Measurements from ENCODE around the gene C1QTNF3.
"Not testable (repeated sequence)": the region's sequence is repeated elsewhere in the genome, so short reads cannot be mapped to it uniquely, and the experiment has no call there.

The C1QTNF3 gene

GRCh38 chr5:34017254-34017653 lies 25.8 kb downstream of the C1QTNF3 start:
- no peak for DNase-seq

DNA sequence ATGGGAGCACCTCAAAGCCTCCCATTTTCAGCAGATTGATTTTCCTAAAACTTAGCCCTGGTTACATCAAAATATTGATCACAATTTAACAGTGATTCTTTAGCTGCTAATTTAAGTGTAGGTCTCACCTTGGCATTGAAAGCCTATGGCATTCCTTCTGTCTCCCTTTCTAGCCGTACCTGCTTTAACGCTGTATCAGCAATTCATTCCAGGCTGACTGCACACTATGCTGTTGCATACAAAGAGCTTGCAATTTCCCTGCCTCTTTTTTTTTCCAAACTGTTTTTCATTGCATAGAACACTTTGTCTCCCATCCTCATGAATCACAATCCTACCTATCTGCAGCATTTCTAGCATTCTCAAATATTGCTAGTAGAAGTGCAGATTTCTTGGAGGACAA lies 26.3 kb downstream of the C1QTNF3 start:
- DNase-seq: no peak

GRCh38 chr5:34016222-34016621 lies 26.8 kb downstream of the C1QTNF3 start:
- DNase-seq: no peak

GRCh38 chr5:34015120-34015822 lies 27.7 kb downstream of the C1QTNF3 start:
- DNase-seq: no peak

DNA sequence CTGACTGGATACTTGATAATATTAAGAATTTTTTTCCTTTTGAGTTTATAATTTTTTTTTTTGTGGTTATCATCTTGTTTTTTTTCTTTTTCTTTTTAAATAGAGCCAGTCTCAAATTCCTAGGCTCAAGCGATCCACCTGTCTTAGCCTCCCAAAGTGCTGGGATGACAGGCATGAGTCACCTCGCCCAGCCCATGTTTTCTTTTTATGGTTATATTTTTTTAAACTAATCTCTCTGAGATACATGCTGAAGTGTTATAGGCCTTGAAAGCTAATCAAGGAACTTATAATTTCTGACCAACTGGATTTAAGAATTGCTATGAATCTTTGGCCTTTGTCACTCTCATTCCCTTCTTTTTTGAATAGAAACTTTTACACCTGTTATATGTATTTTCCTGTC lies 28.4 kb downstream of the C1QTNF3 start:
- DNase-seq: no peak

DNA sequence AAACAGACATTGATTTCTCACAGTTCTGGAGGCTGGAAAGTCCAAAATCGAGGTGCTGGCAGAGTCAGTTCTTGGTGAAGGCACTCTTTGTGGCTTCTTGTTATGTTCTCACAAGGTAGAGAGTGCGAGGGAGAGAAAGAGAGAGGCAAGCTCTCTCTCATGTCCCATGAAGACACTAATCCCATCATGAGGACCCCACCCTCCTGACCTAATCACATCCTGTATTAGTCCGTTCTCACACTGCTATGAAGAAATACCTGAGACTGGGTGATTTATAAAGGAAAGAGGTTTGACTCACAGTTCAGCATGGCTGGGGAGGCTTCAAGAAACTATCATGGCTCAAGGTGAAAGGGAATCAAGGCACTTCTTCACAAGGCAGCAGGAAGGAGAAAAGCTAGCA lies 29.5 kb downstream of the C1QTNF3 start:
- no peak for DNase-seq

GRCh38 chr5:34012791-34013190 lies 30.2 kb downstream of the C1QTNF3 start:
- no peak for DNase-seq

GRCh38 chr5:34011536-34011935 lies 31.5 kb downstream of the C1QTNF3 start:
- DNase-seq: no peak

DNA sequence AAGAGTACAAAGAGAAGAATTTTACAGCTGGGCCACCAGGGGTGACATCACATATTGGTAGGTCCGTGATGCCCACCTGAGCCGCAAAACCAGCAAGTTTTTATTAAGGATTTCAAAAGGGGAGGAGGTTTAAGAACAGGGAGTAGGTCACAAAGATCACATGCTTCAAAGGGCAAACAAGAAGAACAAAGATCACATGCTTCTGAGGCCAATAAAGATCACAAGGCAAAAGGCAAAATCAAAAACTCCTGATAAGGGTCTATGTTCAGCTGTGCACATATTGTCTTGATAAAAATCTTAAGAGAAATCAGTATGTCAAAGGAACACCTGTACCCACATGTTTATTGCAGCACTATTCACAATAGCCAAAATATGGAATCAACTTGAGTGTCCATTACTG lies 32.9 kb downstream of the C1QTNF3 start:
- DNase-seq: not testable (repeated sequence)

DNA sequence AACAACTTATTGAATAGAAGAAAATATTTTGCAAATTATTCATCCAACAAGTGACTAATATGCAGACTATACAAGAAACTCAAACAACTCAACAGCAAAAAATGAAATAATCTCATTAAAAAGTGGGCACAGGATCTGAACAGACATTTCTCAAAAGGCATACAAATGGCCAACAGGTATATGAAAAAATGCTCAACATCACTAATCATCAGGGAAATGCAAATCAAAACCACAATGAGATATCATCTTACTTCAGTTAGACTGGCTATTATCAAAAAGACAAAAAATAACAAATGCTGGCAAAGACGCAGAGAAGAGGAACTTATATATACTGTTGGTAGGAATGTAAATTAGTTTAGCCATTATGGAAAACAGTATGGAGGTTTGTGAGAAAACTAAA lies 33.4 kb downstream of the C1QTNF3 start:
- no peak for DNase-seq

DNA sequence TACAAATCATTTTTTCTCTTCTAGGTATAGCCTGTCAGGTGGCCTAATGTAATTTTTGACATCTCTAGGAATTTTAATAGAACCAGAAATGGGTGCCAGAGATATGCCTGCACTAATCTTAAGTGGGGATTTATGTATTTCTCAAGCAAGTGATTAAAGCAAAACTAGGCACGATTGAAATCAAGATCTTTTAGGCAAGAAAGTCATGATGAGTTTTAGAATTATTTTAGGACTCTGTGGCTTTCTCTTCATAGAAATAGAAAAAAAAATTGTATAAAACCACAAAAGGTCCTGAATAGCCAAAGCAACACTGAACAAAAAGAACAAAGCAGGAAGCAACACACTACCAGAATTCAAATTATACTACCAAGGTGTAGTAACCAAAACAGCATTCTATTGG lies 34.2 kb downstream of the C1QTNF3 start:
- no peak for DNase-seq

DNA sequence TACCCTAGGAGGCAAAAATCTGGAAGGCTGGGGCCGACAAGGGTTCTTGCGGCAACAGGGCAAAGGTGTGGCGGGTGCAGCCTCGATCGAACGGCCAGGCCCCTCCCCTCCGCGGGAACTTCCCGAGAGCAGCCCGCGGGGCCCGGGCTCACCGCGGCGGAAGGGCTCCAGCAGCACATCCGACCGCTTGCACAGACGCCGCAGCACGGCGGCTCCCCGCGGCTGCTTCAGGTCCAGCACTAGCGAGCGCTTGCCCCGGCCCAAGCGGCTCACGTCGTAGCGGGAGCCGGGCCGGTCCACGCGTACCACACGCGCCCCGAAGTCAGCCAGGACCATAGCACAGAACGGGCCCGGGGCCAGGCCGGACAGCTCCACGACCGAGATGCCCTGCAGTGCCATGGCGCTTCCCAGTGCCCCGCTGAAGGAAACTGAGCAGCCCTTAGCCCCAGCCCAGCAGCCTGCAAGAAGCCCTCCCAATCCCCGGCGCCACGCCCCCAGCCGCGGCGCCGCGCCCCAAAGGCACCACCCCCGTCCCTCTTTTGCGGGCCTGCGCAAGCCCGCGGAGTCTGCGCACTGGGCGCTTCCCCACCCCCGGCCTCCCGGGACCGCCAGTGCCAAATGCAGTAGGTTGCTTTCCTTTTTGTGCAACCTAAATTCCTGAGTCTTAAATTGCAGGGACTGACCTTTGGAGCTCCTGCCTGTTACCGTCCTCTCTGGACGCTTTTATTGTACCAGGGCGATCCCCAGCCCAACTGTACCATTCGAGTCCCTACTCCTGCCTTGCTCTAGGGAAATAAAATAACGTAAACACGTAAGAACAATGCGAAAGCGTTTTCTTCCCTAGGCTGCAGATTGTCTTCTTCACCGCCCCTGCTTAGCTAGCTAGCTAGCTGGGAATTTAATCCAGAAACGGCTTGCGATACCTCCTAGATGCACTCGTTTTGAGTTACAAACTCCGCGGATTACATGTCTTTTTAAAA lies 35.1 kb downstream of the C1QTNF3 start, which contains the start of gene AMACR:
Gene AMACR (minus strand): TSS at position 430 of the 980 bp plus-strand sequence. CDS start 31 bp downstream, at position 399.
- peak; percentile 76 for DNase-seq

GRCh38 chr5:34007201-34007620 lies 35.8 kb downstream of the C1QTNF3 start:
- no peak for DNase-seq

DNA sequence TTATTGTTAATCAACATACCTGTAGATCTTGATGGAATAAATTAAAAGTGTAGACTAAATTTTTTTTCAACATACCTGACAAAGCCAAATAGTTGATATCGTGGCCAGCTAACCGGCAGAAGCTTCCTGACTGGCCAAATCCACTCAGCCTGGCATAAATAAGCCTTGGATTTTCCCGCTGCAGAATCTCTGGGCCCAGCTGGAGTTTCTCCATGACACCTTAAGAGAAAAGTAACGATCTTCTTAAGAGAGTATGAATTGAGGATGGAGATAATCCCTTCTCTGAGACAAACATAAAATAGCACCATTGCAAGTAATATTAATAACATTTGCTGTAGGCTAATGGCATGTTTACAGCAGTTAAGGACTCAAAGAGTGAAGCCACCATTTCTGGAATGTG lies 37.3 kb downstream of the C1QTNF3 start:
- no peak for DNase-seq

GRCh38 chr5:34005211-34005610 lies 37.8 kb downstream of the C1QTNF3 start:
- DNase-seq: no peak

DNA sequence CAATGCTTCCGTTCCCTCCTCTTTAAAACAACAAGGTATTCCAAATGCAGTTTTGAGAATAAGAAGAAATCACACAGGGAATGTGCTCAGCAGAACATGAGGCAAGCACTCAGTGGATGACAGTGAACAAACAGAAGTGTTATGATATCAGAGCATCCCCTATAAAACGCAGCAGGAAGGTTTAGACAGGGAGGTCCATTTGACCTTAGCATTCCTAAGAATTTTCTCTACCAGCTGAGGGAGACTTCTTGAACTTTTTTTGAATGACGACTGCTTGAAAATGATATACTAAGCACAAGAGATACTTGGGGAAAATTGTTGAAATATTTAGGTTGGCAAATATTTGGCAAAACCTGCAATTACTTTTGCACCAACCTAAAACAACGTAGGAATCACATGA lies 39.1 kb downstream of the C1QTNF3 start:
- DNase-seq: no peak

DNA sequence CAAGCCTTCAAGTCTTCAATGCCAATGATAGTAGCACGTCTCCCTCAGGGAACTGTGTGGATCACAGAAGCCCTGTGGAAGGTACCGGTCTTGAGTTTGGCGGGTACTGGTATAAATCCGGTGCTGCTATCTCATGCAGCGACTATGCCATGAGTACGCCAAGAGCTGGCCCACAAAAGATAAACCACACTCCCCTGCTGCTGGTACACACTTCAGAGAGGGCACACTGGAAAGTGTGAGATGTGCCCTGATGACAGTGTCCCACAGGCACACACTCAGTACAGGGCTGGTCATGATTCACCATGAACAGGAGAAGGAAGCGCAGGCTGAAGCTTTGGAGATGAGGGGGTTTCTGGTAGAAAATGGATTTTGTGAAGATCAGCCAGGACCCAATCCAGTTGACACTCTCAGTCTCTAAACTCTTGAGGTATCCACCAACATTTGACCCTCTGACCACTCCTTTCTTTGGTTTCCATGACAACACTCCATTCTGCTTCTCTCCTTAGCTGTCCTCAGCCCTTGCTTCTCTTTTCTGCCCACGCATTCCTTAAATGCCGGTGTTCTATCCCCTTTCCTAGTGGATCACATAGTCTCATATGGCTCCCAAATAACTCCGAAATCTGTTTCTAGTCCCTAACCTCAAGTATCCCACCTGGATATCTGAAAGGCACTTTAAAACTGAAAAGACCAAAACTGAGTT lies 40.2 kb downstream of the C1QTNF3 start:
- no peak for DNase-seq

- no peak for DNase-seq
Observed at GRCh38 chr5:34001241-34001841, 41.7 kb downstream of the C1QTNF3 start.

DNA sequence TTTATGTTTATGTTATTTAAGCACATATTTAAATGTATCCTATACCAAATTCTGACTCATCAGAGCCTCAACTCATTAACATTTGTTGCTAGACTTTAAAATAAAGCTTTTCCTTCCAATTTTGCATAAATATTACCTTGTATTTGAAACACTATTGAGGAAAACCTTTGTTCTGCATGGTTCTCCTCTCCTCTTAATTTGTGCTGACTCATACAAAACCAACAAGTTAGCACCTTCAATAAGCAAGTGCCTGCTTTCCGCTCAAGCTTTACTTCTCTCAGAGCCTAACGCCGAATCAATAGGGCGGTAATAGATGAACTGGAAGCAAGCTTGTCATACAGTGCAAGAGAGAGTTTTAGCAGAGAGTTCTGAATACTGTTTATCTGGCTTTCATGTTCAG lies 43.0 kb downstream of the C1QTNF3 start:
- no peak for DNase-seq

DNA sequence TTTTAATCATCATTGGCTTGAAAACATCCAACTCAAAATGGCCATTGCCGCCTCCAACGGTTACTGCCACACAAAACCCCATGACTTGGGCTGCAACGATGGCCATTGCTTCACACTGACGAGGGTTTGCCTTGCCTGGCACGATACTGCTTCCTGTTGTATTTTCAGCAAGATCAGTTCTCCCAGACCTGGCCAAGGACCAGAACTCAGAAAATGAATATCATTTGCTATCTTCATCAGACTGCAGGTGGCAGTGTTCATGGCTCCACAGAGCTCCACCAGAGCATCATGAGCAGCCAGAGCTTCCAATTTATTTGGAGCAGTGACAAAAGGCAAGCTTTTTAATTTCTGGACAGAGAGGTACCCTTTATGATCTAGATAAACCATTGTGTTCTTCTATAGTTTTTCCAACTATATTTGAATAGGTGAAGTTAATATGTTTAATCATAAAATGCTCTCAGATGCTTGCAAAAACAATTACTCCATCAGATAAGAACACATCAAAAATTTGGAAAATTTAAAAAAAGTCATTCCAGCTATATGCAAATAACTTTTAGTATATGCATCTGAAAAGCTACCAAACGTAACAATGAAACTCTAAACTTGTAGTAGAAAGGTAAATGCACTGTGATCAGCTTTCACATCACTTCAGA lies 45.6 kb downstream of the C1QTNF3 start:
- DNase-seq: no peak

DNA sequence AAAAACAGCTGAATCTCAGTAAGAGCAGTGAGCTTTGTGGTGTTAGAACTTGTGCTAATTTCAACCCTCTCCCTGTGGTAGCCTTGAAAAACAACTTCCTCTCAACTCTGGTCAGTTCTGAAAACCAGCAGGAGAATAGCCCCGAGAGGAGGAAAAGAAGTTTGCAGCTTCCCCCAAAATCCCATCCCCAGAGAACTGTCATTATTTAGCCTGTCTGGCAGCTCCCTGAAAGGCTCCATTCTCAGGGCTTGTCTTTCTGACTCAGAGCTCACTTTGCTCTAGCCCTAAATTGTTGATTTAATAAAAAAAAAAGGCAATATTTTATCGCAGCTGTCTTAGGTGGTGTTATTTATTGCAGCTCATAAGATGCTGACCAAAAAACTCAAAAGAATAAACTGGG lies 47.1 kb downstream of the C1QTNF3 start:
- DNase-seq: no peak

- no peak for DNase-seq
Observed at GRCh38 chr5:33994845-33995244, 48.2 kb downstream of the C1QTNF3 start.

All from NCI-H1048 (cell line).